NCI-H345 treated with DMSO at 0.1 percent for 48 hours (cell line): ENCODE data around the gene SHANK1.

Experiments
- DNase-seq: peaks from one replicate; lab custom pipeline; 2025; ENCODE audit not compliant: unreplicated experiment; lab: John Stamatoyannopoulos, UW

SHANK1 gene

GRCh38 chr19:50690439-50690838 is 29.2 kb downstream of the SHANK1 start:
- no peak for DNase-seq

GRCh38 chr19:50688766-50689165 is 30.8 kb downstream of the SHANK1 start:
- no peak for DNase-seq

- no peak for DNase-seq
Measured at GRCh38 chr19:50686310-50687032, 33.1 kb downstream of the SHANK1 start.

GRCh38 chr19:50679177-50680125 is 40.2 kb downstream of the SHANK1 start:
- DNase-seq: no peak

- DNase-seq: no peak
Measured at GRCh38 chr19:50678323-50678722, 41.3 kb downstream of the SHANK1 start.

GRCh38 chr19:50677636-50678035 is 42.0 kb downstream of the SHANK1 start:
- DNase-seq: no peak

- DNase-seq: no peak
Measured at GRCh38 chr19:50676625-50677197, 42.9 kb downstream of the SHANK1 start.

- DNase-seq: no peak
Measured at GRCh38 chr19:50673118-50673517, 46.5 kb downstream of the SHANK1 start.

GRCh38 chr19:50670102-50670380 is 49.6 kb downstream of the SHANK1 start:
- DNase-seq: no peak

- no peak for DNase-seq
Measured at GRCh38 chr19:50669302-50670101, 50.1 kb downstream of the SHANK1 start.

GRCh38 chr19:50668879-50669278 is 50.7 kb downstream of the SHANK1 start:
- no peak for DNase-seq

GRCh38 chr19:50668416-50668815 is 51.2 kb downstream of the SHANK1 start:
- DNase-seq: no peak

- no peak for DNase-seq
Measured at GRCh38 chr19:50667759-50668231, 51.8 kb downstream of the SHANK1 start.

- DNase-seq: no peak
Measured at GRCh38 chr19:50667177-50667758, 52.3 kb downstream of the SHANK1 start.

- DNase-seq: no peak
Measured at GRCh38 chr19:50666346-50667176, 53.0 kb downstream of the SHANK1 start.

- no peak for DNase-seq
Measured at GRCh38 chr19:50664204-50664603, 55.4 kb downstream of the SHANK1 start.

GRCh38 chr19:50663482-50663790 is 56.2 kb downstream of the SHANK1 start:
- no peak for DNase-seq

GRCh38 chr19:50662651-50663481 is 56.7 kb downstream of the SHANK1 start:
- DNase-seq: no peak
